ENCODE data around the gene AGK.

DNA sequence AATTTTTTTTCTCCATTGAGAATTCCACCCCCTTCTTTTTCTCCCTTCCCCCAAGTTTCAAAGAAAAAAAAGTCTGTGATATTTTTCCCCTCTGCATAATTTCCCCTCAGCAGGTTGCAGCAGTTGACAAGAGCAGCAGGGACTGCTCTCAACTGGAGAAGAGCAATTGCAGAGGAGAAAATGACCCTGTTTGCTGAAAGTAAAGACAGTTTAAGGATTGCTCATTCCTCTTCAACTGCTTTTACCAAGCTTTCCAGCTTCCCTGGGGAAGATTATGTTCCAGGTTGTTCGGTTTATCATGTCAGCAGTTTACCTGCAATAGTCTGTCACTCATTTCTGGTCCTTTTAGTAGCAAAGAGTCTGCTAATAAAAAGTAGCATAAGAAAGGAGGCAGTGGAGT, 16.2 kb downstream of the AGK start:
- TF ChIP-seq, protein P1, sequence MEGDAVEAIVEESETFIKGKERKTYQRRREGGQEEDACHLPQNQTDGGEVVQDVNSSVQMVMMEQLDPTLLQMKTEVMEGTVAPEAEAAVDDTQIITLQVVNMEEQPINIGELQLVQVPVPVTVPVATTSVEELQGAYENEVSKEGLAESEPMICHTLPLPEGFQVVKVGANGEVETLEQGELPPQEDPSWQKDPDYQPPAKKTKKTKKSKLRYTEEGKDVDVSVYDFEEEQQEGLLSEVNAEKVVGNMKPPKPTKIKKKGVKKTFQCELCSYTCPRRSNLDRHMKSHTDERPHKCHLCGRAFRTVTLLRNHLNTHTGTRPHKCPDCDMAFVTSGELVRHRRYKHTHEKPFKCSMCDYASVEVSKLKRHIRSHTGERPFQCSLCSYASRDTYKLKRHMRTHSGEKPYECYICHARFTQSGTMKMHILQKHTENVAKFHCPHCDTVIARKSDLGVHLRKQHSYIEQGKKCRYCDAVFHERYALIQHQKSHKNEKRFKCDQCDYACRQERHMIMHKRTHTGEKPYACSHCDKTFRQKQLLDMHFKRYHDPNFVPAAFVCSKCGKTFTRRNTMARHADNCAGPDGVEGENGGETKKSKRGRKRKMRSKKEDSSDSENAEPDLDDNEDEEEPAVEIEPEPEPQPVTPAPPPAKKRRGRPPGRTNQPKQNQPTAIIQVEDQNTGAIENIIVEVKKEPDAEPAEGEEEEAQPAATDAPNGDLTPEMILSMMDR (IDR thresholded peaks at IDR 0.05; ENCODE audit: insufficient read depth, low read length): no peak
- no peak for TF ChIP-seq GABPA (IDR thresholded peaks at IDR 0.05; ENCODE audit: low read depth)
- TF ChIP-seq POLR2AphosphoS5 (IDR thresholded peaks at IDR 0.05; ENCODE audit: low read depth): no peak
- no peak for TF ChIP-seq SPI1 (IDR thresholded peaks at IDR 0.05; ENCODE audit: borderline replicate concordance, low read depth)
- TF ChIP-seq, protein P2, sequence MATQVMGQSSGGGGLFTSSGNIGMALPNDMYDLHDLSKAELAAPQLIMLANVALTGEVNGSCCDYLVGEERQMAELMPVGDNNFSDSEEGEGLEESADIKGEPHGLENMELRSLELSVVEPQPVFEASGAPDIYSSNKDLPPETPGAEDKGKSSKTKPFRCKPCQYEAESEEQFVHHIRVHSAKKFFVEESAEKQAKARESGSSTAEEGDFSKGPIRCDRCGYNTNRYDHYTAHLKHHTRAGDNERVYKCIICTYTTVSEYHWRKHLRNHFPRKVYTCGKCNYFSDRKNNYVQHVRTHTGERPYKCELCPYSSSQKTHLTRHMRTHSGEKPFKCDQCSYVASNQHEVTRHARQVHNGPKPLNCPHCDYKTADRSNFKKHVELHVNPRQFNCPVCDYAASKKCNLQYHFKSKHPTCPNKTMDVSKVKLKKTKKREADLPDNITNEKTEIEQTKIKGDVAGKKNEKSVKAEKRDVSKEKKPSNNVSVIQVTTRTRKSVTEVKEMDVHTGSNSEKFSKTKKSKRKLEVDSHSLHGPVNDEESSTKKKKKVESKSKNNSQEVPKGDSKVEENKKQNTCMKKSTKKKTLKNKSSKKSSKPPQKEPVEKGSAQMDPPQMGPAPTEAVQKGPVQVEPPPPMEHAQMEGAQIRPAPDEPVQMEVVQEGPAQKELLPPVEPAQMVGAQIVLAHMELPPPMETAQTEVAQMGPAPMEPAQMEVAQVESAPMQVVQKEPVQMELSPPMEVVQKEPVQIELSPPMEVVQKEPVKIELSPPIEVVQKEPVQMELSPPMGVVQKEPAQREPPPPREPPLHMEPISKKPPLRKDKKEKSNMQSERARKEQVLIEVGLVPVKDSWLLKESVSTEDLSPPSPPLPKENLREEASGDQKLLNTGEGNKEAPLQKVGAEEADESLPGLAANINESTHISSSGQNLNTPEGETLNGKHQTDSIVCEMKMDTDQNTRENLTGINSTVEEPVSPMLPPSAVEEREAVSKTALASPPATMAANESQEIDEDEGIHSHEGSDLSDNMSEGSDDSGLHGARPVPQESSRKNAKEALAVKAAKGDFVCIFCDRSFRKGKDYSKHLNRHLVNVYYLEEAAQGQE (IDR thresholded peaks at IDR 0.05; ENCODE audit: insufficient replicate concordance, low read depth): no peak

Data from HL-60 (cell line).